NT2/D1 (cell line): ENCODE data around the gene TBL1X.

Experiments used
- SUZ12 ChIP-seq: IDR thresholded peaks from 2 replicates; pipeline ENCODE4 v1.6.1; 2011; ENCODE audit not compliant: insufficient read length, insufficient read depth; ENCODE audit errors: extremely low read depth
- YY1 ChIP-seq: IDR thresholded peaks from 2 replicates; pipeline ENCODE4 v1.6.1; 2011; ENCODE audit not compliant: insufficient read length, insufficient read depth
- ZNF274 ChIP-seq: IDR thresholded peaks from 2 replicates; pipeline ENCODE4 v1.6.1; 2011; ENCODE audit warnings: mild to moderate bottlenecking, low read depth, low read length

DNA sequence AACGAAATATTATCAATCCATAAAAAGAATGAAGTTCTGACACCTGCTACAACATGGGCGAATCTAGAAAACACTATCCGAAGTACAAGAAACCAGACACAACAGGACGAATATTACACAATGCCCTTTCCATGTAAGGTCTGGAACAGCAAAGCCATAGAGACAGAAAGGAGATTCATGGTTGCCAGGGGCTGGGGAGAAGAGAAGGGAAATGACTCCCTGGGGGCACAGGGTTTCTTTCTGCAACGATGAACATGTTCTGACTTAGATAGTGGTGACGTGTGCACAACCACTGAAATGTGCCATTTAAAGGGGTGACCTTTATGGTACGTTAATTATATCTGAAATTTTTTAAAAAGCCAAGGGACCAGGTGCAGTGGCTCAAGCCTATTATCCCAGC, 272.5 kb downstream of the TBL1X start:
- no peak for TF ChIP-seq YY1
- no peak for TF ChIP-seq ZNF274
- no peak for TF ChIP-seq SUZ12
